Vagina (tissue), 2 donors: ENCODE results near the gene LDAH.

Experiments
- CTCF ChIP-seq, 3 experiments: fragments of 450-650 bp in 2 of 3; fragments of 200-600 bp in 1 of 3; sonication (generic) in 1 of 3; IDR thresholded peaks; one replicate each; pipeline ENCODE4 v1.5.1; 2017 to 2019; ENCODE audit warnings: antibody characterized with exemption in 3 of 3, mild to moderate bottlenecking in 2 of 3, moderate library complexity in 2 of 3
- POLR2A ChIP-seq, 2 donors: fragments of 450-650 bp; IDR thresholded peaks; one replicate each; pipeline ENCODE4 v1.6.1; 2017; ENCODE audit warnings: antibody characterized with exemption in 2 of 2, mild to moderate bottlenecking in 2 of 2, moderate library complexity in 2 of 2
- POLR2AphosphoS5 ChIP-seq, 2 donors: sonication (generic); formaldehyde crosslinking; IDR thresholded peaks; one replicate each; pipeline ENCODE4 v1.9.0; 2017; ENCODE audit warnings: antibody characterized with exemption in 2 of 2, mild to moderate bottlenecking in 2 of 2, low read depth in 1 of 2; ENCODE audit not compliant: insufficient read depth in 1 of 2

- TF ChIP-seq CTCF (IDR thresholded peaks at IDR 0.05) (no peak), POLR2AphosphoS5 (IDR thresholded peaks at IDR 0.05; ENCODE audit: insufficient read depth in 1 of 2, low read depth in 1 of 2) (no peak), POLR2A (IDR thresholded peaks at IDR 0.05) (no peak)
Observed at GRCh38 chr2:20706786-20707185, 116.1 kb downstream of the LDAH start.
